ENCODE results near the gene KRT9. TPM values are rescaled to one million over a fixed set of nuclear protein-coding genes. Genes with fewer than 3 reads are reported as not detected.

The KRT9 gene
- total RNA-seq, 2 donors from 2014 or later, result not detected

DNA sequence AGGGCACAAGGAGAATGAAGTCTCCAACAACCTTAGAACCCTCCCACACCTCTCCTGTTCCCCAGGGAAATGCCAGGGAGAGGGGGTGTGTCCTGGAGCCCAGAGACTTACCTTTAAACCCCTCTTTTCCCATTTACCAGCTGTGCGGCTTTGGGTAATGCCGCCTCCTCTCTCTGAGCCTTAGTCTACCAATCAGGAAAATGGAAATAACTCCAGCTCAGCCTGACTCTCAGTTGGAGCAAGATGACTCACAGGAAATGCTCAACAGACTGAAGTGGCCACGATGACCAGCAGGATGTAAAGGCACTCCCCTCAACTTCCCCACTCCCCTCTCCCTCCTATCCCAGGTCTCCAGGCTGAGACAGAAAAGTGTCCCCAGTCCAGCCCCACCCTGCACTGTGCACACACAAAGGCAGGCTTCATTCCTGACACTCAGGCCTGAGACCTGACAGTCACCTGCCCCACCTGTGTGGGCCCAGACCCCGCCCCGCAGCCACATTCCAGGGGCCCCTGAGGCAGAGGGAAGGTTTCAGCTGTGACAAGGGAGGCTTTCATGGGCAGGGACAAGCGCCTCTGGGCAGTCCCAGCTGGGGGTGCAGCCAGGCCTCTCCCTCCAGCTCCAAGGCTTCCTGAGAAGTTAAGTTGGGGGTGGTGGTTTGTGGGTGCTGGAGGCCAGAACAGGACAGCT lies 50.1 kb downstream of the KRT9 start:
- intact Hi-C loops (cut with DNase I), result no loop called here
- no peak for DNase-seq
- ATAC-seq, result peak in 1 of 2 donors; percentile 21

DNA sequence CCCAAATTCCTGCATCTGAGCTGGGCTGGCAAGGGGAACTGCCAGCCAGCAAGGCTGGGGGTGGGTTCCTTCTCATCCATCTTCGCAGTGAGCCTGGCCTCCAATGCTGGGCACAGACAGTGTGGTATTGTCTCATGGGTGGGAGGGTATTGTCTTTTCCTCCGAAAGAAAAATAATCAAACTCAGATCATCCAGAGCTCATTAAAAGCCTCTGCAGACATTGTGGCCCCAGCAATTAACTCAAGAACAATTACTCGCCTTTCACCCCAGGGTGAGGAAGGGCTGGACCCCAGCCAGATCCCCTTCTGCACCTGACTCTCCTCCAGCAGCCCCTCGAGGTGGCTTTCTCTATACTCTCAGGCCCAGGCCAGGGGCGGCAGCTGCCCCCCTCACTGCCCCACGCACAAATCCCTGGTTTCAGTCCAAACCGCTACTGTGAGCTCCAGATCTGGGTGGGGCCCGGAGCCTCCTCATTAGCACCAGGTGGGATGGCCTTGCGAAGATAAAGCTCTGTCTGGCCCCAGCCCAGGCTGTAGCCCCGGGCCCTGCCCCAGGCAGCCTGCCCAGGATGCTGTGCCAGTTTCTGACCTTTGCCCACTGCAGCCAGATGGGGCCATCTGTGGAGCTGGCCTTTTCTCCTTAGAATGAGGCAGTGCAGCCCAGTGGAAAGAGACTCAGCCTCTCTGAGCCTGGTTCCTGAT lies 50.9 kb downstream of the KRT9 start:
- intact Hi-C loops (cut with DNase I), result no loop called here
- DNase-seq, result no peak
- peak in 1 of 2 donors; percentile 20 for ATAC-seq

DNA sequence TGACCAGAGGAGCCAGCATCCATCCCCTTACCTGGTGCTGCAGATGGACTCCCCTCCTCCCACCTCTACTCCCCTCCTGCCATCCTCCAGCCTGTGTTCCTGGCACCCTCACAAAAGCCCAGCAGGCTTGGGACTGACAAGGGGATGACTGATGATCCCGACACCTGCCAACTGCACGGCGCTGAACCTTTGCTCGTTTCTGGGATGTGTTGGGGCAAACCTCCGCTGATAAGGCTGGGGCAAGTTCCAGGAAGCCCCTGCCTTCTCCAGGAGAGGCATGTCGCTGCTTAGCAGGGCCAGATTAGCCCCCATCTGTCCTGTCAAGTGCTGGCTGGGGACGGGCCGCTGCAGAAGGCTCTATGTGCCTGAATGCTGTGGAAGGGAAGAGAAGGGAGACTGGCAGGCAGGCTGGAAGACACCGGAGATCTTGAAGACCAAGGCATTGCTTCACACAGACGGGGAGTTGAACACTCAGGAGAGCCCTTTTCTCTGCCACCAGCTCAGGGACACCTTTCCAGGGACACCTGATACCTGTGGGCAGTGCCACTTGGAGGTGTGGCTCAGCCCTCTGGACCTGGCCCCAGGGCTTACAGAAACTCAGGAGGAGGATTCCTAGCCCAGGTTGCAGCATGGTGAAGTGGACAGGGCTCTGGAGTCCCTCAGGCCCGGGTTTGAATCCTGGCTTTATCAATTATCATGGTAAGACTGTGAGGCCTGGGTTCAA lies 52.2 kb downstream of the KRT9 start:
- intact Hi-C loops (cut with DNase I), result no loop called here
- ATAC-seq, result peak in 1 of 2 donors; percentile 8

DNA sequence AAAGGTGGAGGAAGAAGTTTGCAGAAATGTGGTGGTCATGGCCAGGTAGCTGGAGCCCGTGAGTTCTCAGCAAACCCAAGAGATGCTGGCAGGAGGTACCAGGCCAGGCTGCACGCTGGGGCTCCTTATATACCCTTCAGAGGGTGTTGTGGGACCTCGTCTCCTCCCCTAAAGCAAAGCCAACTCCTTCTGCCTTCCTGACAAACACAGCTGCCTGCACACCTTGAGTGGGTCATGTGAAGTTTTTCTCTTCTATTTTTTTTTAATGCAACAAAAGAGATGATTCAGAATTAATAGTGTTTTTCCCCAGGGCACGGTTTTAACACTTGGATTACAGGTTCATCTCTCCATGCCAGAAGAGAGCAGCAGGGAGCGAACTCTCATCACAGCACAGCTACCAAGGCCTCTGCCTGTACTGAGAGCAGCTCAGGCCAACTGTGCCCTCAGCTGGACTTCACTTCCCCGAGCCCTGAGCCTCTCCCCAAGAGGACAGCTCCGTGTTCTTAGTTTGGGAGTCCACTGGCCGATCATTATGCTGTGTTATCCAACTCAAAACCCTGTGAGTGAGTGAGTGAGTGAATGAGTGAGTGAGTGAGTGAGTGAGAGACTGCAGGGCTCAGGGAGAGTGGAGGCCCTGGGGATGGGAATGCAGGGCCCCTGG lies 52.9 kb downstream of the KRT9 start, which contains the start of gene KRT15:
KRT15 (minus strand) TSS at position 102 of the 661 bp plus-strand sequence; CDS start at position 39, 63 bp downstream.
- DNase-seq (no peak), ATAC-seq (peak in 1 of 2 donors; percentile 5)
- intact Hi-C loops (cut with DNase I), result no loop called here

More for the DNA sequence above, 52.2 kb downstream of the KRT9 start:
- DNase-seq, result no peak

DNA sequence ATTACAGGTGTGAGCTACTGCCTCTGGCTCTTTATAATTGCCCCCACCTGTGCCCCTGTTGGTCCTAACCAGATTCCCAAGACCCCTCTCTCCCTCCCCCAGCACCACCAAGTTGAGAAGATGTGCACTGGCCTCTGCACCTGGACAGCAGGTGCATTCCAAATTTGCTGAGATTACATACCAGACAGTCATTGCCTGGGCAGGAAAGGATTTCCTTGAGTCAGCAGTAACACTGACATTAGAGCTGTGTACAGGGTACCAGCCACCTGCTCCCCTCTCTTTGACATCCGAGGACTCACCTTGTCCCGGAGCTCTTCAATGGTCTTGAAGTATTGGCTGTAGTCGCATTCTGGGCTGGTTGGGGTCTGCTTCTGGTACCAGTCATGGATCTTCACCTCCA lies 53.8 kb downstream of the KRT9 start:
- ATAC-seq (no peak), DNase-seq (no peak)
- intact Hi-C loops (cut with DNase I), result no loop called here

DNA sequence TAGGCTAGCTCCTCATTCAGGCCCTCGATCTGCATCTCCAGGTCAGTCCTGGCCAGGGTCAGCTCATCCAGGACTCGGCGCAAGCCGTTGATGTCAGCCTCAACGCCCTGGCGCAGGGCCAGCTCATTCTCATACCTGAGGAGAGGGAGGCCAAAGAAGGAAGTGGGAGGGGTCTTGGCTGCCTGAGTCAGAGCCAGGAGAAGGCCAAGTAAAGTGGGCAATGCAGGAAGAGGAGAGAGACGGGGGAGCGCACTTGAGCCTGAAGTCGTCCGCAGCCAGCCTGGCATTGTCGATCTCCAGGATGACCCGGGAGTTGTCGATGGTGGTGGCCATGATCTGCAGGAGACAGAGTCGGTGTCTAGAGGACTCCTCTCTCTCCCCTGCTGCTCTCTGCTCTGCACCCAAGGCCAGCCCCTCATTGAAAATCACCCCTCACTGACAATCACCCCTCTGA lies 55.0 kb downstream of the KRT9 start:
- DNase-seq (no peak), ATAC-seq (no peak)
- intact Hi-C loops (cut with DNase I), result no loop called here

DNA sequence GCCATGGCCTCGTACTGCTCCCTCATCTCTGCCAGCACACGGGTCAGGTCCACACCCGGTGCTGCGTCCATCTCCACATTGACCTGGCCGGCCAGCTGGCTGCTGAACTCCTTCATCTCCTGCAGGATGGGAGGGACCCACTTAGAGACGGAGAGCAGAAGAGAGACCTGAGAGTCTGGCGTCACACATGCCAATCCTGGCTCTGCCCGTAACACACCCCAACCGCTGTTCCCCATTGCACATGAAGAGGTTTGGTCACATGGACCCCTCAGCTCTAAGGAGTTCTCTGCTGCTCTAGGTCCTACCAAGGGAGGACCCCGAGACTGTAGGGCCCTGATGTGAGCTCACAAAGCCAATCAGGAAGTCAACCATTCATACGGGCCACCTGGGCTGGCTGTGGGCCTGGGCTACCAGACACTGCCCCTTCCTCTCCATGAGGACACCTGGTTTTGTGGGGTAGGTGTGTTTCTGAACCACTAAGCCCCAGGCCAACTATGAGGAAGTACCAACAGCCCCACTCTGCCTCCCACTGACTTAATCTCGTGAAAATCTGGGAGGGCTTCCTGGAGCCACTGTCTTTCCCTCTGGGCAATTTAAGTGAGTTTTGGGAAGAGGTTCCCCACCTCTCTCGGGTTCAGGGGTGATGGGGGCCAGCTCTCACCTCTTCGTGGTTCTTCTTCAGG lies 55.6 kb downstream of the KRT9 start:
- no peak for DNase-seq
- ATAC-seq, result no peak
- intact Hi-C loops (cut with DNase I), result no loop called here

Small RNA genes within 50 kb of the gene (microRNA-seq; reads per million reads assigned to microRNA genes)
- gene MIR6510, result 0 reads per million in 2 donors

Other genes with a start within 250 kb of the KRT9 start
- not detected for gene KRT33A, start 221.2 kb downstream of the KRT9 start, total RNA-seq
- gene KRT33B, start 202.2 kb downstream of the KRT9 start, total RNA-seq, result not detected
- gene KRT34, start 189.8 kb downstream of the KRT9 start, total RNA-seq, result not detected
- gene KRT31, start 174.5 kb downstream of the KRT9 start, total RNA-seq, result not detected
- gene KRT37, start 147.5 kb downstream of the KRT9 start, total RNA-seq, result not detected
- gene KRT38, start 131.1 kb downstream of the KRT9 start, total RNA-seq, result not detected
- gene KRT32, start 104.7 kb downstream of the KRT9 start, total RNA-seq, result not detected
- gene KRT35, start 90.9 kb downstream of the KRT9 start, total RNA-seq, result not detected
- gene KRT36, start 82.1 kb downstream of the KRT9 start, total RNA-seq, result not detected
- not detected for gene KRT13, start 66.4 kb downstream of the KRT9 start, total RNA-seq
- under 1 TPM; 0.24 to 0.37 TPM for gene KRT15, start 53.2 kb downstream of the KRT9 start, total RNA-seq
- gene KRT19, start 43.8 kb downstream of the KRT9 start, total RNA-seq, result 10 to 100 TPM; 13.7 to 21.0 TPM
- gene KRT14, start 14.8 kb upstream of the KRT9 start, total RNA-seq, result under 1 TPM; 0.41 to 0.58 TPM
- 1 to 10 TPM in 1 of 2 donors, under 1 TPM in 1; 0.44 to 1.1 TPM for gene KRT16, start 40.7 kb upstream of the KRT9 start, total RNA-seq
- not detected for gene KRT17, start 52.5 kb upstream of the KRT9 start, total RNA-seq
- gene EIF1, start 116.8 kb upstream of the KRT9 start, total RNA-seq, result 1,000 to 10,000 TPM in 1 of 2 donors, 100 to 1,000 TPM in 1; 883 to 1,102 TPM
- not detected for gene GAST, start 140.3 kb upstream of the KRT9 start, total RNA-seq
- not detected for gene HAP1, start 162.6 kb upstream of the KRT9 start, total RNA-seq
- 100 to 1,000 TPM; 117 to 139 TPM for gene JUP, start 214.7 kb upstream of the KRT9 start, total RNA-seq
- gene P3H4, start 239.9 kb upstream of the KRT9 start, total RNA-seq, result 10 to 100 TPM; 12.0 to 13.8 TPM
- 10 to 100 TPM; 33.0 to 47.3 TPM for gene FKBP10, start 240.9 kb upstream of the KRT9 start, total RNA-seq

Measured in left cardiac atrium (tissue), 4 donors.